Measurements from ENCODE around the gene MRPL3.

MRPL3 gene

GRCh38 chr3:131502530-131503319 lies at the start of gene MRPL3:
MRPL3 (minus strand) TSS chr3:131502971; CDS start chr3:131502821, 150 bp downstream.
- peak; percentile 68 for DNase-seq (ENCODE audit: low spot score)

GRCh38 chr3:131551761-131552160 lies 49.0 kb upstream of the MRPL3 start:
- no peak for DNase-seq (ENCODE audit: low spot score)

- no peak for DNase-seq (ENCODE audit: low spot score)
Observed at GRCh38 chr3:131550562-131551465, 48.0 kb upstream of the MRPL3 start.

GRCh38 chr3:131549340-131549739 lies 46.6 kb upstream of the MRPL3 start:
- DNase-seq (ENCODE audit: low spot score): peak; percentile 4

GRCh38 chr3:131547585-131547984 lies 44.8 kb upstream of the MRPL3 start:
- no peak for DNase-seq (ENCODE audit: low spot score)

GRCh38 chr3:131546441-131546840 lies 43.7 kb upstream of the MRPL3 start:
- no peak for DNase-seq (ENCODE audit: low spot score)

GRCh38 chr3:131544557-131544956 lies 41.8 kb upstream of the MRPL3 start:
- DNase-seq (ENCODE audit: low spot score): no peak

GRCh38 chr3:131543714-131544113 lies 40.9 kb upstream of the MRPL3 start:
- no peak for DNase-seq (ENCODE audit: low spot score)

GRCh38 chr3:131541288-131541687 lies 38.5 kb upstream of the MRPL3 start:
- no peak for DNase-seq (ENCODE audit: low spot score)

GRCh38 chr3:131540821-131541220 lies 38.0 kb upstream of the MRPL3 start:
- no peak for DNase-seq (ENCODE audit: low spot score)

- DNase-seq (ENCODE audit: low spot score): no peak
Observed at GRCh38 chr3:131540143-131540542, 37.4 kb upstream of the MRPL3 start.

- DNase-seq (ENCODE audit: low spot score): no peak
Observed at GRCh38 chr3:131538968-131539367, 36.2 kb upstream of the MRPL3 start.

GRCh38 chr3:131537531-131537930 lies 34.8 kb upstream of the MRPL3 start:
- no peak for DNase-seq (ENCODE audit: low spot score)

GRCh38 chr3:131535596-131535995 lies 32.8 kb upstream of the MRPL3 start:
- no peak for DNase-seq (ENCODE audit: low spot score)

- DNase-seq (ENCODE audit: low spot score): no peak
Observed at GRCh38 chr3:131535131-131535530, 32.4 kb upstream of the MRPL3 start.

GRCh38 chr3:131532645-131533044 lies 29.9 kb upstream of the MRPL3 start:
- no peak for DNase-seq (ENCODE audit: low spot score)

- no peak for DNase-seq (ENCODE audit: low spot score)
Observed at GRCh38 chr3:131530843-131531242, 28.1 kb upstream of the MRPL3 start.

GRCh38 chr3:131530388-131530787 lies 27.6 kb upstream of the MRPL3 start:
- DNase-seq (ENCODE audit: low spot score): no peak

- DNase-seq (ENCODE audit: low spot score): no peak
Observed at GRCh38 chr3:131526801-131527347, 24.1 kb upstream of the MRPL3 start.

GRCh38 chr3:131518680-131519079 lies 15.9 kb upstream of the MRPL3 start:
- DNase-seq (ENCODE audit: low spot score): no peak

GRCh38 chr3:131505421-131505820 lies 2.6 kb upstream of the MRPL3 start:
- no peak for DNase-seq (ENCODE audit: low spot score)

- DNase-seq (ENCODE audit: low spot score): no peak
Observed at GRCh38 chr3:131503320-131503635, 507 bp upstream of the MRPL3 start.

GRCh38 chr3:131501949-131502348 lies 822 bp downstream of the MRPL3 start:
- peak; percentile 5 for DNase-seq (ENCODE audit: low spot score)

Measured in germinal center (tissue), 1 donor.